ENCODE results near the gene GRID1.

Gene GRID1

GRCh38 chr10:86300931-86301830, 65.4 kb downstream of the GRID1 start (continued):
- no peak for TF ChIP-seq BCL6B (tag by site-specific recombination; IDR thresholded peaks at IDR 0.05)

- Histone ChIP-seq H3K9me3 (ENCODE audit: control insufficient read depth, insufficient read depth, low read depth, low read length) (no peaks in the 10 kb centered on the region), H3K4me1 (ENCODE audit: control insufficient read depth, insufficient read depth, low read length) (no peaks in the 10 kb centered on the region), H3K27ac (ENCODE audit: extremely low read depth, low read depth, low read length) (no peak overlapping the region), H3K4me3 (ENCODE audit: low read depth, low read length) (no peak overlapping the region), H3K36me3 (ENCODE audit: control insufficient read depth in 2 of 2, insufficient read depth in 1 of 2, low read length in 2 of 2) (no peaks in the 10 kb centered on the region)
- ChIA-PET POLR2A (no interaction called here), CTCF (no interaction called here)
- no peak for TF ChIP-seq ZNF391 (tag by site-specific recombination; IDR thresholded peaks at IDR 0.05; ENCODE audit: borderline replicate concordance, low read depth)
- no peak for TF ChIP-seq ZNF280C (tag by site-specific recombination; IDR thresholded peaks at IDR 0.05)
- TF ChIP-seq ZBTB44 (tag by site-specific recombination; IDR thresholded peaks at IDR 0.05) = no peak
- no peak for TF ChIP-seq ZBTB48 (tag by site-specific recombination; IDR thresholded peaks at IDR 0.05)
- TF ChIP-seq ZNF629 (tag by site-specific recombination; IDR thresholded peaks at IDR 0.05) = no peak
- TF ChIP-seq SP7 (tag by site-specific recombination; IDR thresholded peaks at IDR 0.05) = no peak
- no peak for TF ChIP-seq SCRT2 (tag by site-specific recombination; IDR thresholded peaks at IDR 0.05)
- no peak for TF ChIP-seq ZNF174 (tag by site-specific recombination; IDR thresholded peaks at IDR 0.05)
- no peak for TF ChIP-seq ZNF280D (tag by site-specific recombination; IDR thresholded peaks at IDR 0.05)
- no peak for TF ChIP-seq KLF7 (tag by site-specific recombination; IDR thresholded peaks at IDR 0.05; ENCODE audit: borderline replicate concordance)
- TF ChIP-seq ZFHX2 (tag by site-specific recombination; conservative IDR thresholded peaks at IDR 0.05) = no peak
- no peak for TF ChIP-seq TCF7L2 (IDR thresholded peaks at IDR 0.05; ENCODE audit: borderline replicate concordance, low read depth, low read length)
- no peak for TF ChIP-seq ZNF596 (tag by site-specific recombination; IDR thresholded peaks at IDR 0.05)
- no peak for TF ChIP-seq ZNF335 (tag by site-specific recombination; conservative IDR thresholded peaks at IDR 0.05)
- TF ChIP-seq ZNF341 (tag by site-specific recombination; IDR thresholded peaks at IDR 0.05; ENCODE audit: low read depth) = no peak
- TF ChIP-seq ZNF416 (tag by site-specific recombination; IDR thresholded peaks at IDR 0.05) = no peak
- TF ChIP-seq ZFP3 (tag by site-specific recombination; IDR thresholded peaks at IDR 0.05; ENCODE audit: low read depth) = no peak
Observed at GRCh38 chr10:86300399-86300925, 66.1 kb downstream of the GRID1 start.
